Right lobe of liver (tissue), 6 donors: ENCODE results near the gene RFFL. TPM values are rescaled to one million over a fixed set of nuclear protein-coding genes. Genes with fewer than 3 reads are reported as not detected.

Experiments
- ATAC-seq, 4 donors: fragments of 200-7000 bp; cut with Tn5 transposase; one replicate each; pipeline ENCODE4 v1.9.1; 2020; ENCODE audit warnings: mild to moderate bottlenecking in 4 of 4, moderate library complexity in 4 of 4
- DNase-seq, 3 donors: peaks; one replicate each; pipeline ENCODE4 v3.0.0-alpha.2; 2020
- H3K27ac ChIP-seq, 3 donors: fragments of 200-600 bp; one replicate each; pipeline ENCODE4 v1.8.0; 2022
- H3K27me3 ChIP-seq, 2 donors: fragments of 200-600 bp; one replicate each; pipeline ENCODE4 v1.8.0; 2022
- H3K36me3 ChIP-seq, 4 donors: fragments of 200-600 bp; sonication (generic) in 1 of 4; one replicate each; pipeline versions ENCODE4 v1.5.1 to v1.8.0; 2017 to 2022; ENCODE audit warnings: control low read depth in 1 of 4
- H3K4me1 ChIP-seq, 4 donors: fragments of 200-600 bp; sonication (generic) in 1 of 4; one replicate each; pipeline versions ENCODE4 v1.5.1 to v1.8.0; 2017 to 2022; ENCODE audit warnings: control low read depth in 1 of 4
- H3K4me3 ChIP-seq, 3 donors: fragments of 200-600 bp; one replicate each; pipeline ENCODE4 v1.8.0; 2022
- H3K9me3 ChIP-seq, 4 donors: fragments of 200-600 bp; sonication (generic) in 1 of 4; one replicate each; pipeline versions ENCODE4 v1.5.1 to v1.8.0; 2017 to 2022; ENCODE audit warnings: control low read depth in 1 of 4
- POLR2A ChIP-seq: fragments of 450-650 bp; IDR thresholded peaks from one replicate; pipeline ENCODE4 v1.6.1; 2017; ENCODE audit warnings: antibody characterized with exemption, mild to moderate bottlenecking
- WGBS: methylation state at CpG from one replicate; pipeline ENCODE4 v1.1.6; 2018; ENCODE audit warnings: low coverage, low lambda C conversion rate; ENCODE audit not compliant: insufficient coverage; ENCODE audit errors: missing lambda C conversion rate; 5-methylcytosine and 5-hydroxymethylcytosine counted together
- intact Hi-C, 2 donors: fragments of 100-400 bp; cut with DNase I; formaldehyde crosslinking; loops; one replicate each; pipeline versions ENCODE4 v1.11.2 to v1.14.1; 2022
- total RNA-seq, 6 experiments: library from RNA; depleted of rRNA in 2 of 6; stranded (reverse); fragments of >200 nt in 2 of 6; fragmentation: NEBNext Ultra II Directional in 3 of 6; extraction: Animal tissue kit (Norgen Biotek cat#: 25700) in 3 of 6; gene quantifications; one replicate each; pipeline versions ENCODE4 v1.1.0 to v1.2.4, GENCODE V29; 2016 to 2023
- TF ChIP-seq, protein P1 (sequence below), 4 donors: fragments of 200-600 bp in 3 of 4; fragments of 450-650 bp in 1 of 4; IDR thresholded peaks; one replicate each; pipeline versions ENCODE4 v1.5.1 to v1.8.0; 2016 to 2022; ENCODE audit warnings: antibody characterized with exemption in 4 of 4, mild to moderate bottlenecking in 2 of 4
- donor health status: DM: no; HTN: yes; CAD: no.
- donor health status: DM: no; HTN: no; CAD: no.
- donor health status: DM: no; HTN: no; CAD: no.
- donor health status: DM: no; HTN: yes; CAD: no.
- donor health status: DM: no; HTN: yes; CAD: no.

Gene RFFL
- total RNA-seq, 6 experiments from 2014 or later, result 29.0 to 39.0 (median 34.1) TPM

DNA sequence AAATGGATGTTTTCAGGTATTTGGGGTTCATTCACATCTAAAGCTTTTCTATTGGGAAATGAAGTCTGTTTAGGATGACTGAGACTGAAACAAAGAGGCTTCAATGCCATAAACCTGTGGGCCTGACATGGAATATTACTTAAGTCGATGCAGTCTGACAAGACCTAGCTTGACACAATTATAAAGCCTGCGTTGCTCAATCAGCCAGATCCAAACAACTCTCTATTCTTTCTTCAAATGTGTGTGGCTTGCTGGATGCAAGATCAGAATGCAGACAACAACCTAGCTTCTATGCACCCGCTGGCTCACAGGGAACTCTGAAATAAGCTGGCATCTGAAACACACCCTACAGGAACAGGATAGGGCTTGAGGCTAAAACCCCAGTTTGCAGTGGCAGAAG is 40.0 kb downstream of the RFFL start:
- peak overlapping the region in 1 of 3 donors; percentile 5 for H3K27ac ChIP-seq
- no peaks in the 10 kb centered on the region for H3K27me3 ChIP-seq
- intact Hi-C loops, result no loop called here
- H3K36me3 ChIP-seq, result peaks cover 0 to 58% (median 7%) of the 10 kb centered on the region in 4 donors
- no peak for ATAC-seq
- TF ChIP-seq, protein P1, sequence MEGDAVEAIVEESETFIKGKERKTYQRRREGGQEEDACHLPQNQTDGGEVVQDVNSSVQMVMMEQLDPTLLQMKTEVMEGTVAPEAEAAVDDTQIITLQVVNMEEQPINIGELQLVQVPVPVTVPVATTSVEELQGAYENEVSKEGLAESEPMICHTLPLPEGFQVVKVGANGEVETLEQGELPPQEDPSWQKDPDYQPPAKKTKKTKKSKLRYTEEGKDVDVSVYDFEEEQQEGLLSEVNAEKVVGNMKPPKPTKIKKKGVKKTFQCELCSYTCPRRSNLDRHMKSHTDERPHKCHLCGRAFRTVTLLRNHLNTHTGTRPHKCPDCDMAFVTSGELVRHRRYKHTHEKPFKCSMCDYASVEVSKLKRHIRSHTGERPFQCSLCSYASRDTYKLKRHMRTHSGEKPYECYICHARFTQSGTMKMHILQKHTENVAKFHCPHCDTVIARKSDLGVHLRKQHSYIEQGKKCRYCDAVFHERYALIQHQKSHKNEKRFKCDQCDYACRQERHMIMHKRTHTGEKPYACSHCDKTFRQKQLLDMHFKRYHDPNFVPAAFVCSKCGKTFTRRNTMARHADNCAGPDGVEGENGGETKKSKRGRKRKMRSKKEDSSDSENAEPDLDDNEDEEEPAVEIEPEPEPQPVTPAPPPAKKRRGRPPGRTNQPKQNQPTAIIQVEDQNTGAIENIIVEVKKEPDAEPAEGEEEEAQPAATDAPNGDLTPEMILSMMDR (IDR thresholded peaks at IDR 0.05), result no peak
- no peak for TF ChIP-seq POLR2A
- H3K4me1 ChIP-seq, result peaks cover 0 to 22% (median 11%) of the 10 kb centered on the region in 4 donors
- no peaks in the 10 kb centered on the region for H3K9me3 ChIP-seq
- no peak for DNase-seq
- no peak overlapping the region for H3K4me3 ChIP-seq
- WGBS, result 71% methylated on average over 3 of the region's 3 CpGs

DNA sequence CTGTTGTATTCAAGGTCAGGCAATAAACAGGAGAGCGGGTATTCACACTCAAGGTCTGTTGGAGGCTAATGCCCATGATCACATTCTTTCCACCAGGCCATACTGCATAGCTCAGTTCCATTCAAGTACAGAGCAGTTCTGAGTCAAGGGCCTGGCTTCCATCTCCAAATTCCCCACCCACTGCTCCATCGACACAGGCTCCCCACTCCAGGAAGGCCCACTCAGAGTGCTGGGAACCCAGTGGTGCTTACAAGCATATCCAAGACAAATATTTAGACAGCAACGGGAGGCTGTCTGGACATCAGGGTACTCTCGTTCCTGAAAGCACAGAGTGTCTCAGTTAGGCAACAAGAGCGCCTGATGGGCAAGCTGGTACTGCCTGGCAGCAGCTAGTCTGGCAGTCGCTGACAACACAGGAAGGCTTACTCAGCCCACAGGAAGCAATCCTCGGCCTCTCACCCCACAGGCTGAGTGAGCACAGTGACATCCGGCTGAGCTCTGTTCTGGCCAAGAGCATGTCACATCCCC is 40.9 kb downstream of the RFFL start:
- peaks cover 0 to 62% (median 8%) of the 10 kb centered on the region in 4 donors for H3K36me3 ChIP-seq
- ATAC-seq (peak; percentile 97 to 98 (median 97)), DNase-seq (peak; percentile 77 to 80 (median 79))
- no peak overlapping the region for H3K4me3 ChIP-seq
- H3K27ac ChIP-seq, result peak overlapping the region; percentile 5 to 49 (median 34)
- H3K4me1 ChIP-seq, result peaks cover 0 to 22% (median 11%) of the 10 kb centered on the region in 4 donors
- WGBS, result 15% methylated on average over 8 of the region's 8 CpGs
- intact Hi-C loops, result no loop called here
- H3K9me3 ChIP-seq, result no peaks in the 10 kb centered on the region
- no peaks in the 10 kb centered on the region for H3K27me3 ChIP-seq
- peak; percentile 24 for TF ChIP-seq POLR2A
- TF ChIP-seq, protein P1 (IDR thresholded peaks at IDR 0.05), result peak in 1 of 4 donors; percentile 24

DNA sequence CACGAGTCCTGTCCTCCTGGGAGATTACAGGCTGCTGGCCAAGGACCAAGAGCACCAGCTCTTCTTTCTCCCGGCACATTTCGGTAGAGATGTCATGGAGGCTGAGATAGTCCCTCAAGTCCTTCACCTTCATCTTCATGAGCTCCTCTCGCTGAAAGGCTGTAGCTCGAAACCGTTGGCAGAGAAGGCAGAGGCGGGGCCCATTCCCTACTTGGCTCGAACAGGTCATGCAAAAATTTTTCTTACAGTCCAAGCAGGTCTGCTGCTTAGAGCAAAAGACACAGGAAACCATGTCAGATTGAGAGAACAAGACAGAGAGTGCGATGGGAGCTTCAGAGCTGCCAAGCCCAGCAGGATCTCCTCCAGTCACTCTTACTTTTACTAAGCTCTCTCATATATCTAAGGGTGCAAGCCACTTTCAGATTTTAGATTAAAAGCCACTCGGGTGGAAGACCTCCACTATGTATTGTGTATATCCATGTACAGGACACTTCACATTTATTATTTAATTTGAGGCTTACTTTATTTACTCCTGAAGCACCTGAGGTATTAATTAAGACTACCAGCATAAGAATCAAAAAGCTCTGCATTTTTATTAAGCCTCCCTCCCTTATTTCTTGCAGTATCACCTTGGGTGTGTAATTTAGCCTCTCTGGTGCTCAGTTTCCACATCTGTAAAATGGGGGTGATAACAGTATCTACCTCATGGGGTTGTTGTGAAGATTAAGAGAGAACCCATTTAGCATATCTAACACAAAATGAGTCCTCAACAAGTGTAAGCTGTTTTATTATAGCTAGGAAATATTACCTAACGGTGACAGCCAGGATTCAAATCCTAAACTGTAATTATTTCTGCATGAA is 41.8 kb downstream of the RFFL start:
- Histone ChIP-seq H3K36me3 (peaks cover 0 to 70% (median 10%) of the 10 kb centered on the region in 4 donors), H3K27ac (peak overlapping the region in 1 of 3 donors; percentile 49), H3K27me3 (no peaks in the 10 kb centered on the region), H3K4me3 (no peak overlapping the region), H3K4me1 (peaks cover 0 to 22% (median 11%) of the 10 kb centered on the region in 4 donors), H3K9me3 (no peaks in the 10 kb centered on the region)
- WGBS, result 83% methylated on average over 9 of the region's 11 CpGs
- intact Hi-C loops, result no loop called here
- no peak for TF ChIP-seq POLR2A
- TF ChIP-seq, protein P1 (IDR thresholded peaks at IDR 0.05), result no peak
- ATAC-seq (no peak), DNase-seq (no peak)

DNA sequence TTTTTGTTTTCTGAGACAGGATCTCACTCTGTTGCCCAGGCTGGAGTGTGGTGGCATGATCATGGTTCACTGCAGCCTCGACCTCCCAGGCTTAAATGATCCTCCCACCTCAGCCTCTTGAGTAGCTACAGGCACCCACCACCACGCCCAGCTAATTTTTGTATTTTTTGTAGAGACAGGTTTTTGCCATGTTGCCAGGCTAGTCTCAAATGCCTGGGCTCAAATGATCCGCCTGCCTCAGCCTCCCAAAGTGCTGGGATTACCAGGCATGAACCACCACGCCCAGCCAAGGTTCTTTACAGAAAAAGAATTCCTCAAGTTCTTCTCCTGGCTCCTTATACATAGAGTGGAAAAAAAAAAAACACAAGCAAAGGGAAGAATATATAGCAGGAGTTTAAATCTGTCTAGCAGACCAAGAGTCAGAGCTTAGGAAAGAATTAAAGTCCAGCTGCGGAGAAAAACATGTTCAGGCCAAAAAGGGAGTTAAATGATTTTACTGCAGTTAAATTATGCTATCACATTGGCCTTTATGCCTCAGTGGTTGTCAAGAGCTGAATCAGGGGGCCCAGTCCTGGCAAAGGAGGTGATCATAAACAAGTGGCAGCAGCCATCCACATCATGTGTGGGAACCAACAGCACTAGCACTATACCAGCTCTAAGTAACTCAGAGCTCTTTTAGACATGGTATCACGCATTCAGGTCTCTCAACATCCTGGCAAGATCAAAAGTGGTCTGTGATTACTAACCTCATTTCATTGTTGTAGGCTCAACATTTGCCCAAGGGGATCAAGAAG is 43.9 kb downstream of the RFFL start:
- H3K36me3 ChIP-seq, result peaks cover 0 to 74% (median 16%) of the 10 kb centered on the region in 4 donors
- H3K4me1 ChIP-seq, result peaks cover 0 to 22% (median 11%) of the 10 kb centered on the region in 4 donors
- H3K4me3 ChIP-seq, result no peak overlapping the region
- no peak overlapping the region for H3K27ac ChIP-seq
- TF ChIP-seq, protein P1 (IDR thresholded peaks at IDR 0.05), result no peak
- no peak for TF ChIP-seq POLR2A
- intact Hi-C loops, result no loop called here
- 94% methylated on average over 5 of the region's 6 CpGs for WGBS
- H3K27me3 ChIP-seq, result no peaks in the 10 kb centered on the region
- DNase-seq, result no peak
- ATAC-seq, result no peak
- H3K9me3 ChIP-seq, result no peaks in the 10 kb centered on the region
